Activated T-cell treated with anti-CD3 and anti-CD28 coated beads, Interleukin-2, amount 50 U/mL, for 48 hours (primary cell): ENCODE results near the gene XRCC3.

Source experiments
- DNase-seq, 2 experiments: peaks; one replicate each; pipeline ENCODE4 v3.0.0-alpha.2; 2020

Gene XRCC3

GRCh38 chr14:103738166-103738565 is 22.9 kb upstream of the XRCC3 start:
- no peak for DNase-seq

DNA sequence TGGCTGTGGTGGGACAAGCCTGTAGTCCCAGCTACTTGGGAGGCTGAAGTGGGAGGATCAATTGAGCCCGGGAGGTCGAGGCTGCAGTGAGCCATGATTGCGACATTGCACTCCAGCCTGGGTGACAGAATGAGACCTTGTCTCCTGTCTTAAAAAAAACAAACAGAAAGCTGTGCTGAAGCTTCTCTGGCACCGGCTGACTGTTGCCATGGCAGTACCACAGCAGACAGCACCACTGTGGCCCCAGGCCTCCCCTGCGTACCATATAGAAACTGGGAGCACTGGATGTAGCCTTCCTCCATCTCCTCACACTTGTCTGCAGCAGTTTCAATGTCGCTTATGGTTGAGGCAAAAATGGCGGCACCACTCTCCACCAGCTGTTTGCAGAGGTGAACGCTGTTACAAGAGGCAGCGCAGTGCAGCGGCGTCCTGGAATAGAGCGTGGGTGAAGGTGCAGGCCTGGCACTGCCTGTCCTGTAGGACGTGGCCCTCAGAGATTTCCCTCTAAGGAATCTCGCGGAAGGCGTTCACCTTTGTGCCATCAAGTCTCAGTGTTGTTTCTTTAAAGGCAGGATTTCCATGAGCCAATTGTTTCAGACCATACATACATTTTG is 22.3 kb upstream of the XRCC3 start:
- no peak for DNase-seq

DNA sequence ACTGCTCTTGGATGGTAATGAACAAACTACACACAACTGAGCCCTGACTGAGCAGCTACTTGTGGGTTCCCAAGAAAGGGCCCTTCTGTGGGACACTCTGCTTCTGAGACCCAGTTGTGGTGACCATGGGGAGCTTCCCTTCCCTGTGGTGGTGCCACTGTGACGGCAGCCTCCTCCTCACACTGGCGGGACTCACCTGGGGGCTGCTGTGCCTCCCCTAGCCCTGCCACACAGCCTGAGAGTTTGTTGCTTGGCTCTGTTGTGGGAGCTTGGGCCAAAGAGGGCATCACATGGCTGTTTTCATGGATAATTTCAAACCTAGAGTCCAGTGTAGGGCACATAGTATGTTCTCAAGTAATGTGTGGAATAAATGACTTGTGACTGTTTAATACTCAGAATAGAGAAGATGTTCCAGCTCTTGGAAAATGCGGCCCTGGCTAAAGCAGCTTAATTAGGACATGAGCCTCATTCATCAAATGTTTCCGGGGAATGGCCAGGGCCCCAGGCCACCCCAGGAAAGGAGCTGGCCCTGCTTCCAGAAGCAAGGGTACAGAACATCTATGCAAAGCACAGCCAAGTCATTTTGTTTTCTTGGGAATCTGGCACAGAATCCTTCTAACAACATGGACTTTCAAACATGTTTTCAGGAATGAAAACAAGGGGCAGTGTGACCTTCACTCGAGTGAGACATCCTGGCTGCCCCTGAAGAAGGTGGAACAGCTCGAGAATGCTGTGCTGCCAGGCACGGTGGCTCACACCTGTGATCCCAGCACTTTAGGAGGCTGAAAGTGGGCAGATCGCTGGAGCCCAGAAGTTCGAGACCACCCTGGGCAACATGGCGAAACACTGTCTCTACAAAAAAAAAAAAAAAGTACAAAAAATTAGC is 21.5 kb upstream of the XRCC3 start:
- no peak for DNase-seq

DNA sequence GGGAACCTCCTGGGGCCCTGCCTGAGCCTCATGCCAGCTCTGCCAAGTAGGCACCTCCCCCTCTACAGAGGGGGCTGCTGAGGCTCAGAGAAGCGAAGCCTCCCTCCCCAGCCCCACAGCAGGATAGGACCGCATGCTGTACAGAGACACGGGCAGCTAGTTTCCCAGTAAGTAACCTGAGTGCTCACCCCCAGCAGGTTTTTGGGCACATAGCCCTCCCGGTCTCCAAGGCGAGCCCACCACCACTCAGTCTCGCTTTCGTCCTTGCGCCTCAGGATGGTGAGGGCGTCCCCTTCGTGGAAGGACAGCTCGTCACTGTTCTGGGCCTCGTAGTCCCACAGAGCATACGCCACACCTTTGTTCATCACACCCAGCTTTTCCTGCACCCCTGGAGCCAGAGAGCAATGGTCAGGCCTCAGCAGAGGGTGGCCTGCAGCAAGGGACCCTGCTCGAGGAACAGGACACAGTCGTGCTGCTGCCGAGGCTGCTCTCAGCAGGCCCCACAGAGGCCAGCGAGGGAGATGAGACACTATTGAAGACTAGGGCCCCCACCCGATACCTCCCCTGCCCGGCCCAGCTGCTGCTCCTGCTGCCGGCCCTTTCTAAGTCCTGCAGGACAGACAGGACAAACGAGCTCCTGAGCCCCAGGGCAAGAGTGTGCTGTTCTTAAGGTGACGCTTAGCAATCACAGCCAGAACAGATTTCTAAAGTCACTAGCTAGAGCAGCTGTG is 20.7 kb upstream of the XRCC3 start:
- DNase-seq: no peak

GRCh38 chr14:103735439-103735814 is 20.2 kb upstream of the XRCC3 start:
- DNase-seq: no peak

DNA sequence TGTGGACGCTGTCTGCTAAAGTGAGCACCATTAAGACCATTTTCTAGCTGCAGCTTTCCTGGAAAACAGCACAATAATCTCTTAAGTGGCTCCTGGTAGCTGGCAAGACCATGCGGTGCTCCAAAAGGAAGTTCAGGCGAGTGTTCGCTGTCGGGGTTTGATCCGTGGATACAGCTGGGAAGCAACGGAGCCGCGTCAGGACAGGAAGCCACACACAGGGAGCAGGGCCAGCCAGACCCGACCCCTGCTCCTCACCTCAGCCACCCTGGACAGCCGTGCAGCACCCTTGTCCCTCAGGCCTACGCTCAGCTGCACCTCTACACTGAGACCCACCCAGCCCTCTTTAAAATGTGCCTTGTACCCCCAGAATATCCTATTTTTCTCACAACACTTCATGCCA is 19.8 kb upstream of the XRCC3 start:
- DNase-seq: no peak

- DNase-seq: no peak
Observed at GRCh38 chr14:103734081-103734888, 19.0 kb upstream of the XRCC3 start.

- DNase-seq: no peak
Observed at GRCh38 chr14:103733651-103734050, 18.4 kb upstream of the XRCC3 start.

DNA sequence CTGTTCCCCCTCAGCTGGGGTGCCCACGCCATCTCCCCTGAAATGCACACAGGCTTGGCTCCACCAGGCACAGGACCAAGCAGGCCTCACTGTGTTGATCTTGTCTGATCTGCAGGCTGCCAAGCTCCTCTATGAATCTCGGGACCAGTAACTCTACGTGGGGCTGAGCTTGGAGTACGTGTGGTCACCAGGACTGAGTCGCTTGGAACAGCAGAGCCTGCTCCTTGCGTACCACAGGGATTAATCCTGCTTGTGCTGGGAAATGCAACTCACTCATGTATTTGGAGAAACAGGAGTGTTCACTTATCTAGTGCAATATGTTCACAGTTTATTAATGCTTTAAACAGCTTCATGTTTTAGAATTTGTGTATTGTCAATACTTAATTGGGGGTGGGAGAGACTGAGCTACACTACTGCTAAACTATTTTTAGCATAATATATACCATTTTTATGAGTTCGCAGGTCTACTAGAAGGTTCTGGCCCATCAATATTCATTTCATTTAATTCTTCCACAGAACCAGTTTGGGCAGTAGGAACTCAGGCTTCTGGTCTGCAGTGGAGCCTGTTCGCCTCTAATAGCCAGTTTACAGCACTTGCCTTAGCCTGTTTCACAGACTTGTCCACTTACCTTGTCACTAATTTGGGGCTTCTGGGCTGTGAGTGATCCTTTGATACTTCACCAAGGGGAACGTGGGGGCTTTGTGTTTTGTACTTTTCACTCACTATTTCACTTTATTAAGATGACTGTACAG is 17.8 kb upstream of the XRCC3 start:
- no peak for DNase-seq

DNA sequence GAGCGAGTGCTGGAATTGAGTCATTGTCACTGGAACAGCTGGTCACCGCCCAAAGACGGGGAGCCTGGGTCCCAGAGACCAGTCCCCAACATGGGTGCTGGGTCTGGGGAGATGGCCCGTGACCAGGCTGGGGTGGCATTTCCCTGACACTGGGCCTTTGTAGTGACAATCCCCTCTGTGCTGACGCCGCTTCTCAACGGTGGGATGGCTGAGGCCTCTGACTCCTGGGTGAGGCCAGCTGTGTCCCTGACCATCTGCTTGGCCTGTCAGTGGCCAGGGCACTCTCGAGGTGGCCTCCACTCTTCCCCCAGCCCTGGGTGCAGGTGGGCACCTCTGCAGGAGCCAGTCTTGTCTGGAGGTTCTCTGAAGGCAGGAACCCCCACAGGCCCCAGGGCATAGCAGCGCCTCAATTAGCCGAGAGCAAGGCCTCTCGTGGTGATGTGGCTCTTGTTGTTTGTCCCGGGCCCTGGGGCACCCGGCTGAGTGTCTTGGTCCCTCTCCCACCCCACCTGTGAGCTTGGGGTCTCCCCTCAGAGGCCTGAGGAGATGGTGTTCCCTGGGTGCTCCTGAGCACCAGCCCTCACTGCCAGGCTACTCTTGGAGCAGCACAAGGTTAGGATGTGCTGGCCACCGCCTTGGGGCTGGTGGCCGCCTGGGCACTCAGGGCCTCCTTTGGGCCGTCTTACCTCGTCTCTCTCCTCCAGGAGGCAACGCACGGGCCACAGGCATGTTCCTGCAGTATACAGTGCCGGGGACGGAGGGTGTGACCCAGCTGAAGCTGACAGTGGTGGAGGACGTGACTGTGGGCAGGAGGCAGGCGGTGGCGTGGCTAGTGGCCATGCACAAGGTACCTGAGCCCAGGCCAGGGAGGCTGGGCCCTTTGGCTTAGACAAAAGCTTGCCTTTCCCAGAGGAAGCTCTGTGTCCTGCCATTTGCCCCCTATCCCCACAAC is 16.9 kb upstream of the XRCC3 start:
- DNase-seq: no peak

- DNase-seq: no peak
Observed at GRCh38 chr14:103731481-103731880, 16.2 kb upstream of the XRCC3 start.

- no peak for DNase-seq
Observed at GRCh38 chr14:103730490-103731035, 15.3 kb upstream of the XRCC3 start.

GRCh38 chr14:103729496-103730448 is 14.5 kb upstream of the XRCC3 start:
- no peak for DNase-seq

- DNase-seq: no peak
Observed at GRCh38 chr14:103728721-103729120, 13.5 kb upstream of the XRCC3 start.

DNA sequence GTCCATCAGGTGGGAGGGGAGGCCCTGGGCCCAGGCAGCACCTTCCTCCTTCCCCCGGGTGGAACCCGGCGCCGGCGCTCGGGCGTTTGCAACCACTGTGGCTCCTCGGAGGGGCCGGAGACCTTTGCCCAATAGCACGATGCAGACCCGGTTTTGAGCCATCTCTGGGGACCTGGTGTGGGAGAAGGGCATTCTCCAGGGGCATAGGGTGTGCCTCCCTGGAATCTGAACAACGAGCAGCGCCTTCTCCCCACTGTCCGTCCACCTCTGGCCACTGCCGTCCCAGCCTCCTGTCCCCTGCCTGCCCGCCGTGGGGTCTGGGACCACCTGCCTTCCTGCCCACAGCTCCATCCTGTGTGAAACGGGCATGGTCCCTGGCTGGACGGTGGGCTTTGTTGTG is 12.9 kb upstream of the XRCC3 start:
- DNase-seq: no peak

GRCh38 chr14:103727313-103727980 is 12.2 kb upstream of the XRCC3 start:
- no peak for DNase-seq

DNA sequence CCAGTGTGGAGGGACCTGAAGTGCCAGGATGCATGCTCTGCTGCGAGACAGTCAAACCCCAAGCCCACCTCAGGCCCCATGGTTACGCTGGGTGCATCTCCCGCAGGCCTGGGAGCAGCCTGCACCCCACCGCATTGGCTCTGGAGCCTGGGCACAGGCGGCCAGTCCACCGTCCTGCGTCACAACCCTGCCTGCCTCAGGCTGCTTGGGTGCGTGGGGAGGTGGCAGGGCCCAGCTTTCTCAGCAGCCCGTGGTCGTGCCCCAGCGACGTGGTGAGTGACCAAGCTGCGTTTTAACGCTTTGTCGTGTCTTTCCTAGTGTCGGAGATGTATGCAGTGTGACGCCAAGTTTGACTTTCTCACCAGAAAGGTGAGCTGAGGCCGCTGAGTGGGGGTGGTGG is 11.2 kb upstream of the XRCC3 start:
- no peak for DNase-seq

DNA sequence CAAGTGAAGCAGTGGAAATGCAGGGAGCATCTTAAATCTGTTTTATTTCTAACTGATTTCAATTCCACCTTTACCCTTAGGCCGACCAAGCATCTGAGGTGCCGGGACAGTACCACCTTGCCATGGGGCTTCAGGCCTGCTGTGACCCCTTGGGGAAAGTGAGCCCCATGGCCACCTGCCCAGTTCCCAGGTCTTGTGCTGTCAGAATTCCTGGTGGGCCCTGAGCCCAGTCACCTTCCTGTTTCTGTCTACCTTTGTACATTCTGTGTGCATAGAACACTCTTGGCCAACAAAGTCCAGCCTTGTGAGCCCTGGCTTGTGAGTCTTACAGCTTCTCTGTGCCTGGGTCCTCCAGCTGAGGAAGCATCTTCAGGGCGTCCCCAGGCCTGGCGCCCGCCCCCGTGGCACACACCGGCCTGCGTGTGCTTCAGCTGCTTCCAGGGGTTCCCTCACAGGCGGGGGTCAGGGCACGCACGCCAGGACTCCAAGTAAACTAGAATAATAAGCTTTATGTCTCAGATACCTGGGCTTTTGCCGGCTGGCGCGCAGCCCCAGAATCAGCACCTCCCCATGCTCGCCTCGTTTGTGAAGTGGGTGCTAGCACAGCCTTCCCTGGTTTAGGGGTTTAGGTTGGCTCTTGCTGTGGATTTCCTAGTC is 10.6 kb upstream of the XRCC3 start:
- no peak for DNase-seq
